GM21367 (cell line): Measurements from ENCODE around the gene CPOX.

ENCODE experiments used
- ATAC-seq: cut with Tn5 transposase; IDR thresholded peaks from one replicate; pipeline ENCODE4 v1.9.1; 2021; ENCODE audit not compliant: unreplicated experiment

CPOX gene

DNA sequence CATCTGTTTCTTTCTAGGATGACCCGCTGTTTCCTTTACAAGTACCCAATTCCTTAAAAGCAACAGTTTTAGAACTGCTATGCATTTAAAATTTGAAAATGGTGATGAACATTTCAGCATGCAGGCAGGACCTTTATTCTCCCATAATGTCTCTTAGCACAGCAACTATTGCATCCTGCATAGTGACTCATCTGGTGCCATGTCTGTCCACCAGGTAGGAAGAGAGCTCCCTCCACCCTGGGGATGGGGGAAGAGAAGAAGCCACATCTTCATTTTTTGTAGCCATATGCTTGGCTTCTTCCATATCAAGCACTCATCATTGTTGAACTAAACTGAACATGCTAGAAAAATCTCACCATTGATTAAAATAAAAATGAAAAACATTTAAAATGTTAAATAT is 51.7 kb downstream of the CPOX start:
- ATAC-seq: no peak

DNA sequence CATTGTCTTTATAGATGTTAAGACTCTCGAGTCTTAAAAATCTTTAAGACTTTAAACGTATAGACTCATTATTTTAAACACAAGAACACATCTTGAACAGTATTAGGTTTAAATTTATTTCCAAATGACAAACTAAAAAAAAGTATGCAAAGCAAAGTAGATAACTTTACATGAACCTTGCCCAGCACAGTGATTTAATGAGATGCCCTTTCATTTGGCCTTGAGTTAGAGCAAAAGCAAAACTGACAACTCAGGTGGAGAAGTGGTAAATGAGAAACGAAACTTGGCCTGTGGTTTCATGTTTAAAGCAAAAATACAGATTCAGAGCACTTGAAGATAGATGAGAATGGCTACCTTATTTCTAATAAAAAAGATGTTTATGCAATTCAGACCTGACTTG is 53.1 kb downstream of the CPOX start:
- ATAC-seq: peak; percentile 43

GRCh38 chr3:98536456-98537017 is 56.9 kb downstream of the CPOX start:
- peak; percentile 77 for ATAC-seq

DNA sequence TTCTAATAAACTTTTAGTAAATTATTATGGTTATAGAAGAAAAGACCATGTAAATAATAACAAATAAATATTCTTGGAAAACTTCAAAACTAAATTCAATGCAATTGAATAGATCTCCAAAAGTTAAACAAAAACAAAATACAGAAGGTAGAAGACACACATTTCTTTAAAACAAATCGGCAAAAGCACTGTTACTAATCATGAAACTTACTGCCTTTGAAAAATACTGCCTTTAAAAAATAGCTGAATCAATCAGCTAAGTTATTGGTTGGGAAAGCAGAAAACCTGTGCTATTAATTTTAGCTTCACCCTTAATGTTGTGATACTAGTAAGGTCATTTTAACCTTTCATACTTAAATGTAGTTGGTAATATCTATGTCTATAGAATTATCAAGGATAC is 58.7 kb downstream of the CPOX start:
- no peak for ATAC-seq

- ATAC-seq: no peak
Measured at GRCh38 chr3:98534168-98534567, 59.2 kb downstream of the CPOX start.

DNA sequence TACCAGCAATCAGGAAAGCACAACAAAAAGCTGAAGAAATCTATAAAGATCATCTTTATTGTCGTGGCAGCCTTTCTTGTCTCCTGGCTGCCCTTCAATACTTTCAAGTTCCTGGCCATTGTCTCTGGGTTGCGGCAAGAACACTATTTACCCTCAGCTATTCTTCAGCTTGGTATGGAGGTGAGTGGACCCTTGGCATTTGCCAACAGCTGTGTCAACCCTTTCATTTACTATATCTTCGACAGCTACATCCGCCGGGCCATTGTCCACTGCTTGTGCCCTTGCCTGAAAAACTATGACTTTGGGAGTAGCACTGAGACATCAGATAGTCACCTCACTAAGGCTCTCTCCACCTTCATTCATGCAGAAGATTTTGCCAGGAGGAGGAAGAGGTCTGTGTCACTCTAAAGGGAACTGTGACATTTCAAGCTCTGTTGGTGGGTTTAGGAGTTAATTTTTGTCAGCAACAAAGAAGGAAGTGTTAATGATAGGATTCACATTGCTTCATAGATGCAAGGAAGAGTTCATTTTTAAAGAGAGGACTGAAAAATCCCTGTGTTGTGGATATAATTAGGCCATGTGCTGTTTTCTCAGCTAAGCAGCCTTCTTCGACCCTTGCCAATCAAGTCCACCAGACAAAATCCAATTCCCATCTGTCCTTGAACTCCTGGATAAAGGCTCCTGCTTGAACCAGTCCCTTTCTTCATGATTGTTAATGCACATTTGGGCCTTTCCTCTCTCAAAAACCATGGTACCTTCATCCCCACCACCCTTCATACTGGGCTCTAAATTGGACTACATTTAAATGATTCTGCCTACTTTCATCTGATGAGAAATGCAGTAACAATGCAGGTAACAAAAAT is 60.5 kb downstream of the CPOX start:
- no peak for ATAC-seq

GRCh38 chr3:98532275-98532637 is 61.2 kb downstream of the CPOX start:
- ATAC-seq: no peak

DNA sequence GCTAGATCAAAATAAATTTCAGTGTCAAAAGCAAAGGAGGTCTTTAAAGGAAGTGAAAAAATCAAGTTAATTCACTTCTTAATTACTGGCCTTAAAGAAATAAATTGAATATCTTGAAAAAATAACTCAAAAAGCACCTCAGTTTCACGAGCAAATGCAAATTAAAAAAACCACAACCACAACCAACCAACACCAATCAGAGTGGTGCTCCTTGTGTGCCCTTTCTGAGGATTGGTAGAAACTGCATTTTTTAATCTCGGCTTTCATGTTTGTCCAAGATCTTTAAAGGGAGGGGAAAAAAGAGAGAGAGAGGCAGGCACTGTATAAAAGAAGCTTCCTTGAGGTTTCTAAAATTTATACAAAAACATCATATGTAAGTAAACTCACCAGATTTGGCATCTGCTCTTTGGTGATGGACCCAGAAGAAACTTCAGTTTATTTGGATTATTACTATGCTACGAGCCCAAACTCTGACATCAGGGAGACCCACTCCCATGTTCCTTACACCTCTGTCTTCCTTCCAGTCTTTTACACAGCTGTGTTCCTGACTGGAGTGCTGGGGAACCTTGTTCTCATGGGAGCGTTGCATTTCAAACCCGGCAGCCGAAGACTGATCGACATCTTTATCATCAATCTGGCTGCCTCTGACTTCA is 61.7 kb downstream of the CPOX start, which contains the start of gene GPR15:
TSS of gene GPR15 (plus strand) at position 357 of the 653 bp plus-strand sequence. CDS start at position 413, 56 bp downstream.
- peak; percentile 24 for ATAC-seq

- no peak for ATAC-seq
Measured at GRCh38 chr3:98530676-98531075, 62.7 kb downstream of the CPOX start.

DNA sequence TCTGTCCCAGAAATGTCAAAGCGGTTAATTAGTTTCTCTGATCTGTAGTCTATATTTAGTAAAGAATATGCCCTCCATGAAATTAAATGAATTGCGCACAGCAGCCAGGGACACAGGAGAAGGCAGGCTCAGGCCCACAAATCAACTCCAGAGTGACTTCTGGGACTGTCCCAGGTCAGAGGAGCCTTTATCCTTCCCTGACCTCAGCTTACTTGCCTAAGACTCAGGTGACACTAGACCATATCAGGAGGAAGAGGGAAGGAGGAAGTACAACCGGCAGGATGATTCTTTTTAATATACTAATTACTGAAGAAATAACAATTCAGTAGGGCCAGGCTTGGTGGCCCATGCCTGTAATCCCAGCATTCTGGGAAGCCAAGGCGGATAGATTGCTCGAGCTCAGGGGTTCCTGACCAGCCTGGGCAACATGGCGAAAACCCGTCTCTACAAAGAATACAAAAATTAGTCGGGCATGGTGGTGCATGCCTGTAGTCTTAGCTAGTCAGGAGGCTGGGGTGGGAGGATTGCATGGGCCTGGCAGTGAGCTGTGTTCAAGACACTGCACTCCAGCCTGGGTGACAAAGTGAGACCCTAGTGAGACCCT is 63.5 kb downstream of the CPOX start:
- no peak for ATAC-seq
